ENCODE data around the gene EIF5A. TPM values are rescaled to one million over a fixed set of nuclear protein-coding genes. Genes with fewer than 3 reads are reported as not detected.

Gene EIF5A
- total RNA-seq, 6 experiments from 2014 or later, result 222 to 299 (median 238) TPM

DNA sequence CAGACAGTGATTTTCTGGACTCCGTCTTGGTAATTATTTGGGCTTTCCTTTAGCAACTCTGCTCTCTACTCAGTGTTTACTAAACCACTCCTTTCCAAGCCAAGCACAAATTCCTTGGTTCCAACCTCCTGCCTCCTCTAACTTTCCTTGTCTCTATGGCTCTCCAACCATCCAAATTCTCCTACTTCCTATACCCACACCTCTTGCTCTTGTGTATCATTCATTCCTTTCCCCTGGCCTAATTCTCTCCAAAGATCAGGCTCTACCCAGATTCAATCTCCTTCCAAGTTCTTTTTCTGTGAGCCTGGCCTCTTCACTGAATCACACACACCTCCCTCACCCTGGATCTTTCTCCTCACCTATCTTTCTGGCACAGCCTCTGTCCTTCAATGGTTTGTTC, 20.6 kb downstream of the EIF5A start:
- H3K27me3 ChIP-seq, result no peaks in the 10 kb centered on the region
- DNase-seq (no peak), ATAC-seq (no peak)
- no peaks in the 10 kb centered on the region for H3K9me3 ChIP-seq
- TF ChIP-seq, protein P1, sequence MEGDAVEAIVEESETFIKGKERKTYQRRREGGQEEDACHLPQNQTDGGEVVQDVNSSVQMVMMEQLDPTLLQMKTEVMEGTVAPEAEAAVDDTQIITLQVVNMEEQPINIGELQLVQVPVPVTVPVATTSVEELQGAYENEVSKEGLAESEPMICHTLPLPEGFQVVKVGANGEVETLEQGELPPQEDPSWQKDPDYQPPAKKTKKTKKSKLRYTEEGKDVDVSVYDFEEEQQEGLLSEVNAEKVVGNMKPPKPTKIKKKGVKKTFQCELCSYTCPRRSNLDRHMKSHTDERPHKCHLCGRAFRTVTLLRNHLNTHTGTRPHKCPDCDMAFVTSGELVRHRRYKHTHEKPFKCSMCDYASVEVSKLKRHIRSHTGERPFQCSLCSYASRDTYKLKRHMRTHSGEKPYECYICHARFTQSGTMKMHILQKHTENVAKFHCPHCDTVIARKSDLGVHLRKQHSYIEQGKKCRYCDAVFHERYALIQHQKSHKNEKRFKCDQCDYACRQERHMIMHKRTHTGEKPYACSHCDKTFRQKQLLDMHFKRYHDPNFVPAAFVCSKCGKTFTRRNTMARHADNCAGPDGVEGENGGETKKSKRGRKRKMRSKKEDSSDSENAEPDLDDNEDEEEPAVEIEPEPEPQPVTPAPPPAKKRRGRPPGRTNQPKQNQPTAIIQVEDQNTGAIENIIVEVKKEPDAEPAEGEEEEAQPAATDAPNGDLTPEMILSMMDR (IDR thresholded peaks at IDR 0.05), result no peak
- TF ChIP-seq POLR2A (IDR thresholded peaks at IDR 0.05), result no peak
- H3K36me3 ChIP-seq, result peaks cover 0 to 16% (median 5%) of the 10 kb centered on the region in 4 donors
- H3K4me1 ChIP-seq, result peaks cover 0 to 14% (median 3%) of the 10 kb centered on the region in 4 donors
- H3K27ac ChIP-seq, result no peak overlapping the region
- H3K4me3 ChIP-seq, result peak overlapping the region in 1 of 3 donors; percentile 100
- intact Hi-C loops (cut with DNase I), result no loop called here
- 100% methylated on average over 1 of the region's 1 CpG for WGBS (ENCODE audit: insufficient coverage, low coverage, low lambda C conversion rate, missing lambda C conversion rate)

DNA sequence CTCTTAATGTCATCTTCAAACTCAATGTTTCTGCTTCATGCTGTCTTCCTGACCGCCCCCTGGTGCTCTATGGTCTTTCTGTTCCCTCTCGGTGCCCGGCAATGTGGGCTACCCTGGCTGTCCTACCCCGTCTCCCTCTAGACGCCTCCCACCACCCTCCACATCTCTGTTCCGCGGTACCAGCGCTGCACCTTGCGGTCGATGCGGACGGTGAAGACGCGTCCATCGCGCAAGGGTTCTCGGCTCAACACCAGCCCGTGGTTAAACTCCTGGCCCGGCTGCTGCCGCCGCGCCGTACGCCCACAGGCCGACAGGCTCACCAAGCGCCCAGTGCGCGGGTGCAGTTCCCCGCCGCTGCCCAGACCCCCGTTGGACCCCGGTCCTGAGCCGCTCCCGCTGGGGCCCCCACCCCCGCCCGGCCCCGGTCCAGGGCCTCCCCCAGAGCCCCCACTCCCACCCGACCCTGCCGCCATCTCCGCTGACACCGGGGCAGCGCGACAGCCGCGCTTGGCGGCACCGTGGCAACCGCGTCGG, 21.5 kb downstream of the EIF5A start, which contains the start of gene NEURL4:
NEURL4 (minus strand) TSS at position 496 of the 534 bp plus-strand sequence; CDS start at position 473, 23 bp downstream.
- WGBS (ENCODE audit: insufficient coverage, low coverage, low lambda C conversion rate, missing lambda C conversion rate), result 0% methylated on average over 10 of the region's 50 CpGs
- ATAC-seq (peak in 1 of 4 donors; percentile 25), DNase-seq (no peak)

DNA sequence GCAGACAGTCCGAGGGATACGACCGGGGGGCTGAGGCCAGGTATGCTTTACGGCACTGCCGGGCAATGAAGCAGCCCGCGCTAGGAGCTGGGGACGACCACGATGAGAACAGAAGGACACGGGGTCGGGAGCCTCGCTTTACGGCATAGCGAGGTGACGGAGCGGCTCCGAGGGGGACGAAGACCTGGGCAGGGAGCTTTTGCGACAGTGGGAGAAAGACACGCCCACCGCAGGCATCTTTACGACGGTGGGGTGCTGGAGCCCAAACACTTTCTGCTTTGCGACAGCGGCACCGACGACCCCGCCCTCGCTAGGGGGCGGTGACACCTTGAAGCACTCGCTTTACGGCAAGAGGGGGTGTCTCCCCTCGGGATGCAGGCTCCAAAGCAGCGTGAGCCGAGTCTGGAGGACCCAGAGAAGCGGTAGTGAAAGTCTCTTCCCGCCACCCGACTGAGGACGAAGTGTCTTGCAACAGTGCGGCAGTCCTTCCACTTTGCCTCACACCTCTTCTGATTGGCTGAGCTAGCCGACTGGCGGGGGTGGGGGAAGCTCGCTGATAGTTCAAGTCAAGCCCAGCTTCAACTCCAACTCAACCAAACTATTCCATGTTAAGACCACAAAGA, 22.1 kb downstream of the EIF5A start:
- Histone ChIP-seq H3K9me3 (no peaks in the 10 kb centered on the region), H3K27ac (peak overlapping the region; percentile 76 to 92 (median 79)), H3K36me3 (peaks cover 0 to 2% (median 0%) of the 10 kb centered on the region in 4 donors), H3K27me3 (no peaks in the 10 kb centered on the region), H3K4me3 (peak overlapping the region; percentile 98 to 100 (median 99)), H3K4me1 (peaks cover 0 to 14% (median 3%) of the 10 kb centered on the region in 4 donors)
- 0% methylated on average over 10 of the region's 43 CpGs for WGBS (ENCODE audit: insufficient coverage, low coverage, low lambda C conversion rate, missing lambda C conversion rate)
- ATAC-seq (peak; percentile 85 to 90 (median 90)), DNase-seq (peak; percentile 96 to 98 (median 98))
- peak; percentile 47 for TF ChIP-seq POLR2A (IDR thresholded peaks at IDR 0.05)
- TF ChIP-seq, protein P1 (IDR thresholded peaks at IDR 0.05), result no peak
- intact Hi-C loops (cut with DNase I), result no loop called here

More for the DNA sequence above, 21.5 kb downstream of the EIF5A start, which contains the start of gene NEURL4:
- no peaks in the 10 kb centered on the region for H3K27me3 ChIP-seq
- H3K9me3 ChIP-seq, result no peaks in the 10 kb centered on the region
- H3K4me3 ChIP-seq, result peak within 1 kb of the TSS; percentile 98 to 100 (median 99)
- intact Hi-C loops (cut with DNase I), result no loop called here
- H3K36me3 ChIP-seq, result peaks cover 0 to 7% (median under 1%) of the 10 kb centered on the region in 4 donors
- H3K4me1 ChIP-seq, result peaks cover 0 to 14% (median 3%) of the 10 kb centered on the region in 4 donors
- peak within 1 kb of the TSS; percentile 76 to 92 (median 79) for H3K27ac ChIP-seq
- no peak for TF ChIP-seq POLR2A (IDR thresholded peaks at IDR 0.05)
- TF ChIP-seq, protein P1 (IDR thresholded peaks at IDR 0.05), result no peak

DNA sequence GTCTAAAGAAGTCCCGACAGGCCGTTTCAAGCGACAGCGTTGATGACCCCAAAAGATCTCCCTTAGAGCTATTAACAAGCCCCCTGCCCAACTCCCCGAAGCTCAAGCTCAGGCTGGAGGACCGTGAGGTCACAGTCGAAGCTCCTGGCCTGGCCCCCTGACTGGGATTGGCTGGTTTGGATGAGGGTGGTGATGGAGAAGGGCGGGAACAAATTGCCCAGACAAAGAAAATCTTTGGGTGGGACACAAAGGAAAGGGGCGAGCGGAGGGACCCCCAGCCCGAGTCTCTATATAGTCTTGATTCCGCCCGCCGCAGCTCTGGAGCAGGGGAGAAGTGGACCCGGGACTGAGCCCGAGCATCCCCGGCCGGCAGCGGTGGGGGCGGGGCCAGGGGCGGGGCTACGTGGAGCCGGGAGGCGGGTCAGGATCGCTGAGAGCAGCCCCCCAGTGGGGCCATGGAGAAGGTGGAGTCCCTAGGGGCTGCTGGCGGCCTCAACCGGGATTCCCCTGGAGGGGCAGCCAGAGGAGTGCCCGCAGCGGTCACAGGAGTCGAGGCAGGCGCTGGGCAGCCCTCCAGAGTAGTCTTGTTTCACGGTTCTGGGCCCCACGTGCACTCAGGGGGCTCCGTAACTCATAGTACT, 22.7 kb downstream of the EIF5A start:
- peak; percentile 59 to 69 (median 63) for ATAC-seq
- Histone ChIP-seq H3K36me3 (no peaks in the 10 kb centered on the region), H3K9me3 (no peaks in the 10 kb centered on the region), H3K4me1 (peaks cover 0 to 14% (median 3%) of the 10 kb centered on the region in 4 donors), H3K27ac (peak overlapping the region; percentile 76 to 92 (median 79)), H3K4me3 (peak overlapping the region; percentile 98 to 100 (median 99)), H3K27me3 (no peaks in the 10 kb centered on the region)
- intact Hi-C loops (cut with DNase I), result no loop called here
- 0% methylated on average over 4 of the region's 34 CpGs for WGBS (ENCODE audit: insufficient coverage, low coverage, low lambda C conversion rate, missing lambda C conversion rate)
- TF ChIP-seq, protein P1 (IDR thresholded peaks at IDR 0.05), result no peak
- no peak for TF ChIP-seq POLR2A (IDR thresholded peaks at IDR 0.05)
- DNase-seq, result peak; percentile 76 to 82 (median 78)
